Mucosa of descending colon (tissue), 3 donors: ENCODE results near the gene MCC. TPM values are rescaled to one million over a fixed set of nuclear protein-coding genes. Genes with fewer than 3 reads are reported as not detected.

ENCODE experiments used
- ATAC-seq: fragments of 200-7000 bp; cut with Tn5 transposase; one replicate; pipeline ENCODE4 v1.9.1; 2020; ENCODE audit warnings: mild to moderate bottlenecking, moderate library complexity
- DNase-seq, 3 donors: peaks; one replicate each; pipeline ENCODE4 v3.0.0-alpha.2; 2020
- H3K36me3 ChIP-seq: fragments of 200-600 bp; one replicate; pipeline ENCODE4 v1.8.0; 2021; ENCODE audit warnings: low read depth, mild to moderate bottlenecking
- H3K4me1 ChIP-seq: fragments of 200-600 bp; one replicate; pipeline ENCODE4 v1.8.0; 2021; ENCODE audit warnings: low read depth, mild to moderate bottlenecking
- H3K4me3 ChIP-seq: fragments of 200-600 bp; one replicate; pipeline ENCODE4 v1.8.0; 2021; ENCODE audit warnings: mild to moderate bottlenecking
- H3K9me3 ChIP-seq: fragments of 200-600 bp; one replicate; pipeline ENCODE4 v1.8.0; 2021; ENCODE audit warnings: mild to moderate bottlenecking
- intact Hi-C, 2 donors: fragments of 100-400 bp; cut with DNase I in 1 of 2; cut with micrococcal nuclease in 1 of 2; formaldehyde crosslinking; loops; one replicate each; pipeline versions ENCODE4 v1.11.0 to v1.11.1; 2022; cut with DNase I, micrococcal nuclease
- total RNA-seq, 3 donors: library from RNA; stranded (reverse); fragmentation: NEBNext Ultra II Directional in 2 of 3; extraction: Animal tissue kit (Norgen Biotek cat#: 25700) in 2 of 3; gene quantifications; one replicate each; pipeline versions ENCODE4 v1.2.1 to v1.2.4, GENCODE V29; 2021 to 2023
- TF ChIP-seq, protein P1 (sequence below): fragments of 200-600 bp; IDR thresholded peaks from one replicate; pipeline ENCODE4 v1.8.0; 2022; ENCODE audit warnings: antibody characterized with exemption, mild to moderate bottlenecking
- donor health status: DM: no; HTN: no; CAD: no; lungs with moderate emphysema.
- donor health status: DM: no; HTN: no; CAD: no.
- donor health status: DM: no; HTN: yes; CAD: no.

MCC gene
- total RNA-seq, 3 donors from 2014 or later, result 1.5 to 7.4 (median 4.4) TPM

DNA sequence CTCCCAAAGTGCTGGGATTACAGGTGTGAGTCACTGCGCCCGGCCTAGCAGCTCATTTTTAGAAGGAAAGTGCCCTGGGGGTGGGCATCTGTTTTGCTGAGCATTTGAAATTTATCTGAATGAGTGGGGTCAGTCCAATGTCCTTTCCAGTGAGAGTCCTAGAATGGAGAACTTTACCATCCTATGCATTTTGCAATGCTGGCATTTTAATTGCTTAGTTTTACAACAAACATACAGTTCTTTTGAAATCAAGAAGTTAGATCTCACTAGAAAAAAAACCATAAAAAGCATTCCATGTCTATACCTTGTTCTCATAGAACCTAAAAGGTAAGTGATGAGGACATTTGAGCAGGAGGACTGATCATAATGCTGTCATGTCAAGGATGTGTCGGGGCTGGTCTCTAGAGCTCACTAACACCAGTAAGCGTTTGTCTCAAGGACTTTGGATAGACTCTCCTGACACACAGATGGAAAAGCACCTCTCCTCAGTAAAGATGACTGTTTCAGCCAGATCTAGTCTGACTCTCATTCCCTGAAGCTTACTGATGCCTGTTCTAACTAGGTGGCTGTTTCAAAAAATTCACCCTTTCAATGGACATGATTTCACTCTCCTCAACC is 427.7 kb downstream of the MCC start:
- DNase-seq, result no peak
- intact Hi-C loops, result no loop called here
- Histone ChIP-seq H3K4me3 (no peak overlapping the region), H3K36me3 (no peaks in the 10 kb centered on the region), H3K4me1 (no peaks in the 10 kb centered on the region), H3K9me3 (no peaks in the 10 kb centered on the region)
- ATAC-seq, result no peak
- TF ChIP-seq, protein P1, sequence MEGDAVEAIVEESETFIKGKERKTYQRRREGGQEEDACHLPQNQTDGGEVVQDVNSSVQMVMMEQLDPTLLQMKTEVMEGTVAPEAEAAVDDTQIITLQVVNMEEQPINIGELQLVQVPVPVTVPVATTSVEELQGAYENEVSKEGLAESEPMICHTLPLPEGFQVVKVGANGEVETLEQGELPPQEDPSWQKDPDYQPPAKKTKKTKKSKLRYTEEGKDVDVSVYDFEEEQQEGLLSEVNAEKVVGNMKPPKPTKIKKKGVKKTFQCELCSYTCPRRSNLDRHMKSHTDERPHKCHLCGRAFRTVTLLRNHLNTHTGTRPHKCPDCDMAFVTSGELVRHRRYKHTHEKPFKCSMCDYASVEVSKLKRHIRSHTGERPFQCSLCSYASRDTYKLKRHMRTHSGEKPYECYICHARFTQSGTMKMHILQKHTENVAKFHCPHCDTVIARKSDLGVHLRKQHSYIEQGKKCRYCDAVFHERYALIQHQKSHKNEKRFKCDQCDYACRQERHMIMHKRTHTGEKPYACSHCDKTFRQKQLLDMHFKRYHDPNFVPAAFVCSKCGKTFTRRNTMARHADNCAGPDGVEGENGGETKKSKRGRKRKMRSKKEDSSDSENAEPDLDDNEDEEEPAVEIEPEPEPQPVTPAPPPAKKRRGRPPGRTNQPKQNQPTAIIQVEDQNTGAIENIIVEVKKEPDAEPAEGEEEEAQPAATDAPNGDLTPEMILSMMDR, result no peak

DNA sequence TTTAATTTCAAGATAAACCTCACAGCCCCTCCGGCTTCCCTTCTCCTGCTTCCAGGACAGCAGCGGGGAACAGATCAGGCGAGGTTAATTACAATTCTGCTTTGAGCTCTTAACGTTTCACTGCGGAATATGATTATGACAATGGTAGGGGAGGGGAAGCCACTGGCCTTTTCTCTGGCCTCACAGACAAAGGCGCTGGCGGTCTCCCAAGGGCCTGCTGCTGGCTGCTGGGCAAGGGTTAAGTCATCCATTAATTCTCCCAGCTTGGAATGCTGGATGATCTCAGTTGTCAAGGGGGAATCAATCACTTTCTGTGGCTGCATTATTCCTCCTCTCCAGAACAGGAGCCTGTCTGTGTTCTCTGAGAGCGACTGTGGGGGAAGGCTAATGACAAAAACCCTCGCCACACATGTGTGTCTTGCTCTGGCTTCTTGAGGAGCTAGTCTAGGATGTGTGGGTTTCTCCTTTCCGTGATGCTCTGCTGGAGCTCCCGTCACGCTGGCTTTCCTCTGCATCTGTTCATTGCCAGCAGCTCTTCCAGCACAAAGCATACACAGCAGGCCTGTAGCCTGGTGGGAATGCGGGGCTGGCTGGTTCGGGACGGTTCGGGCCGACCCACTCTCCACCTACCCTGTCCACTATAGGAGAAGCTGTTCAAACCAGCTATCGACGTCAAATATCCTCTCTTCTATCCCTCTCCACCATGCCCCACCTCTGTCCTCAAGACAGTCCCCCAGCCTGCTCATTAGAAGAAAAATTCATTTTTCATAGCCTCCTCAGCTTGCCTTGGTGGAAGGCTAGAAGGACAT is 428.8 kb downstream of the MCC start:
- DNase-seq (no peak), ATAC-seq (no peak)
- TF ChIP-seq, protein P1, result no peak
- no peak overlapping the region for H3K4me3 ChIP-seq
- intact Hi-C loops, result no loop called here
- no peaks in the 10 kb centered on the region for H3K4me1 ChIP-seq
- H3K36me3 ChIP-seq, result no peaks in the 10 kb centered on the region
- H3K9me3 ChIP-seq, result no peaks in the 10 kb centered on the region

DNA sequence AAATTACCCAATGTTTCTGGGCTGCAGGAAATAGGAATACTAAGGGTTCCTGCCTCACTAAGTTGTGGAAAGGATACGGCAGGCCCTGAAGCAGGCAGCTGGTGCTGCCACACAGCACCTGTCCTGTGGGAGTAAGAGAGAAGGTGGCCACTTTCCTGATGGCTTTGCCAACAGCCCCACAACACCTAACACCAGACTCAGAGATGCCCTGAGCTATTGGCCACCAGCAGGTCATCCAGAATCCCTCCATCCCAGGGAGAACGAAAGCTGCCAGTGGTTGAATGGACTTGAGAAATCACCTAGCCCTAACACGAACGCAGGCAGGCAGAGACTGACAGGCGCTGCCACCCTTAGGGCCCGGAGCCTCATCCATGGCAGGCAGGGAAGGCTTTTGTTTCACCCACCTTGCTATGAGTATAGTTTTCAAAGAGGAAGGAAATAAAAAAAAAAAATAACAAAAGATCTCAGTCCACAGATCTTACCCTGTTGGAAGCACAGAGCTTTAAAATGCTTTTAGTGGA is 429.5 kb downstream of the MCC start:
- TF ChIP-seq, protein P1, result no peak
- Histone ChIP-seq H3K36me3 (no peaks in the 10 kb centered on the region), H3K4me1 (no peaks in the 10 kb centered on the region), H3K9me3 (no peaks in the 10 kb centered on the region), H3K4me3 (no peak overlapping the region)
- intact Hi-C loops, result no loop called here
- ATAC-seq (no peak), DNase-seq (no peak)

DNA sequence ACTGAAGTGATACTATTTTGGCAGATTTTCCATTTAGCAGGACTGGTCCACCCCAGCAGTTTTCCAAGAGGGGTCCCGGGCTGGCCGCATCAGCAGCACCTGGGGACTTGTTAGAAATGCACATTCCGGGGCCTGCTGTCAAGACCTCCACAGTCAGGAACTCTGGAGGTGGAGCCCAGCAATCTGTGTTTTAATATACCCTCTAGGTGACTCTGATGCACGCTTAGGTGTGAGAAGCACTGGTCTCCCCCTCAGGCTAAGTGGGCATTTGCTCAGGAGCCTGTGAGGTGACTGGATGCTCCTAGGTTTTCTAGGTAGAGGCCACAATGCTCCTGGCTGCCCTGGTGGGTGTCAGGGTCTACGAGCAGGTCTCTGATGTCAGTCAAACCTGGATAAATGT is 430.0 kb downstream of the MCC start:
- no peak for DNase-seq
- intact Hi-C loops, result no loop called here
- ATAC-seq, result no peak
- Histone ChIP-seq H3K9me3 (no peaks in the 10 kb centered on the region), H3K4me3 (no peak overlapping the region), H3K4me1 (no peaks in the 10 kb centered on the region), H3K36me3 (no peaks in the 10 kb centered on the region)
- TF ChIP-seq, protein P1, result no peak

DNA sequence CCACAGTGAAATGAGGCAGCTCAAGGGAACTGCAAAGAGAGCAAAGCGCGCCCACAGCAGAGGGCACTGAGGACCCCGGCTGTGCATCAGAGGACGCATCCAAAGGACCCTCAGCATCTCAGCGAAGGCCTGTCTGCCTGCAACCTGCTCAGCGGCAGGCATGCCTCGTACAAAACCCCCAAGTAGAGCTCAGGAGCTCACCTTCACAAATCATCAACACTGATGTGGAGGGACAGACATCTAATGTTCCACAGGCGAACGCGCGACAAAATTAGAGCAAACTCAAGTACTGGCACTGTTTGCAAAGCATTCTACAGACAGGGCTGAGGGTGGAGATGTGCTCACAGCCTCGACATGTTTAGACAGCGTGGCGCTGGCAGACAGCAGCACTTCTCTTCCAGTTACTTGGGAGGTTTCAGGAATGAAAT is 430.7 kb downstream of the MCC start:
- DNase-seq (no peak), ATAC-seq (no peak)
- intact Hi-C loops, result no loop called here
- TF ChIP-seq, protein P1, result no peak
- no peaks in the 10 kb centered on the region for H3K9me3 ChIP-seq
- no peak overlapping the region for H3K4me3 ChIP-seq
- no peaks in the 10 kb centered on the region for H3K4me1 ChIP-seq
- H3K36me3 ChIP-seq, result no peaks in the 10 kb centered on the region
